Stimulated activated CD4-positive, alpha-beta T cell treated with anti-CD3 and anti-CD28 coated beads, Interleukin-15, amount 100 ng/mL, for 1 hour (primary cell): ENCODE data around the gene GPX6.
"Not testable (repeated sequence)": the region's sequence is repeated elsewhere in the genome, so short reads cannot be mapped to it uniquely, and the experiment has no call there.

ENCODE experiments used
- DNase-seq, 2 donors: peaks; one replicate each; pipeline ENCODE4 v3.0.0-alpha.2; 2020; ENCODE audit warnings: low read depth in 1 of 2, low spot score in 1 of 2

GPX6 gene

DNA sequence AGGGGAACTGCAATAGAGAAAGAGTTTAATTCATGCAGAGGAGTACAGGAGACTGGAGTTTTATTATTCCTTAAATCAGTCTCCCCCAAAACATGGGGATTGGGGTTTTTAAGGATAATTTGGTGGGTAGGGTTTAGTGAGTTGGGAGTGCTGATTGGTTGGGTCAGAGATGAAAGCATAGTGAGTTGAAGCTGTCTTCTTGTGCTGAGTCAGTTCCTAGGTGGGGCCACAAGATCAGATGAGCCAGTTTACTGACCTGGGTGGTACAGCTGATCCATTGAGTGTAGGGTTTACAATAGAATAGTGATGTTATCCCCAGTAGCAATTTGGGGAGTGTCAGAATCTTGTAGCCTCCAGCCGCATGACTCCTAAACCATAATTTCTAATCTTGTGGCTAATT, 29.1 kb downstream of the GPX6 start:
- no peak for DNase-seq

- no peak for DNase-seq
Measured at GRCh38 chr6:28485482-28485881, 30.1 kb downstream of the GPX6 start.

DNA sequence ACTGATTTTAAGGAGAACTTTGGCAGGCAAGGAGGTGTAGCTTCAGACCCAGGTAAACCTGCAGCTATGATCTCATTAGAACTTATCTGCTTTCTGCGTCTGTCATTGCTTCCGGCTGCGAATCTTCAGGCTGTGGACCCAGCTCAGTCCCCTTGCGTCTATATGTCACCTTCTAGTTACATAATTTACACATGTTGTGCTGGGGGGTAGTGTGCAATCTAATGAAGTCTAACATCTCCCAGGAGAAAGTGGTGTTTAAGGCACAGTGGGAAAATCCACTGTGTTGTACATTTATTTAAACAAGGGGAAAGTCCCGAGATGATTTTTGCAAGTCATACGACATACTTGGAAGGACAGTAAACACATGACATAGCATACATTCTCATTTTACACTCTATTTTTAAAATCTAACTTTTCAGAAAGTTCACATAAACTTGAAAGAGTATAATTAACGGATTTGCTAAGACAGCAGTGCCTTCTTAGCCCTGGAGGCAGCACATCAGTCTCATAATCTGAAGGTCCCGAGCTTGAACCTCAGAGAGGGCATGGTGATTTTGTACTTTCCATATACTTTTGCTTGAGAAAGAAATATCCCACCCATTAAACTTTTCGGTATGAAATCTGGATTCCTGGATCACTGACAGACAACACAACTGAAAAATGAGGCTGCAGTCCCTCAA, 35.2 kb downstream of the GPX6 start:
- DNase-seq = no peak

DNA sequence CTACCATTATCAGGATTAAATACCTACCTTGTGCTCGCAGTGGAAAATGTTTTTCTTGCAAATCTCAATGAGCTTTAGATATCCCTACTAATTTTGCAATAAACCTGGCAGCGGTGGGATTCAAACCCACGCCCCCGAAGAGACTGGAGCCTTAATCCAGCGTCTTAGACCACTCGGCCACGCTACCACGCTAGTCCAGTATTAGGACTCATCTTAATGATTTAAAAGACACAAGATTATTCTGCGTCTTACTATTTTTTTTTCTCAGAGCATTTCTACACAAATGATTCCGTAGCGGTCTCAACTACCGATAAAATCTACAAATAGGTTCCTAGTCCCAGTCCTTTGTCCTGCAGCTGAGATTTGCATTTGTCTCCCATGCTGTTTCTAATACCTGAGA, 37.1 kb downstream of the GPX6 start:
- no peak for DNase-seq

GRCh38 chr6:28474441-28475219, 41.0 kb downstream of the GPX6 start:
- no peak for DNase-seq

DNA sequence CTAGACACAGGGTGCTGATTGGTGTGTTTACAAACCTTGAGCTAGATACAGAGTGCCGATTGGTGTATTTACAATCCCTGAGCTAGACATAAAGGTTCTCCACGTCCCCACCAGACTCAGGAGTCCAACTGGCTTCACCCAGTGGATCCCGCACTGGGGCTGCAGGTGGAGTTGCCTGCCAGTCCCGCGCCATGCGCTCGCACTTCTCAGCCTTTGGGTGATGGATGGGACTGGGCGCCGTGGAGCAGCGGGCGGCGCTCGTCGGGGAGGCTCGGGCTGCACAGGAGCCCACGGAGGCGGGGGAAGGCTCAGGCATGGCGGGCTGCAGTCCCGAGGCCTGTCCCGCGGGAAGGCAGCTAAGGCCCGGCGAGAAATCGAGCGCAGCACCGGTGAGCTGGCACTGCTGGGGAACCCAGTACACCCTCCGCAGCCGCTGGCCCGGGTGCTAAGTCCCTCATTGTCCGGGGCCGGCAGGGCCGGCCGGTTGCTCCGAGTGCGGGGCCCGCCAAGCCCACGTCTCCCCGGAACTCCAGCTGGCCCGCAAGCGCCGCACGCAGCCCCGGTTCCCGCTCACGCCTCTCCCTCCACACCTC, 46.3 kb downstream of the GPX6 start:
- DNase-seq = not testable (repeated sequence)

DNA sequence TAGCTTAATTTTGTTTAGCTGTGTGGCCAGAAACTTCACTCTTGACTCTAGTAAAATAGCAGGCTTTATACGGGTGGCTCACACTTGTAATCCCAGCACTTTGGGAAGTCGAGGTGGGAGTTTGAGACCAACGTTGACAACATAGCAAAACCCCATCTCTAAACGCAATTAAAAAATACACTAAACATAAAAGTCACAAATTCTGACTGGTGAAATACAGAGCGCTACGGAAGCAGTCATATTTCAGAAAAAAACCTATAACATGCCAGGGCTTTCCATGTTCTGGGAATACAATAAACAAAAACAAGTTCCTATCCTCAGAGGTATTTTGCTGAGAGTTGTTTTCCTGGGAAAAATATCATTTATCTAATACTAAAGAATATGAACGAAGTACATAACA, 47.5 kb downstream of the GPX6 start:
- no peak for DNase-seq

- no peak for DNase-seq
Measured at GRCh38 chr6:28462401-28462800, 53.2 kb downstream of the GPX6 start.

- DNase-seq = no peak
Measured at GRCh38 chr6:28458568-28458967, 57.0 kb downstream of the GPX6 start.
